CD4-positive, alpha-beta memory T cell (primary cell): ENCODE measurements around the gene SMIM5. TPM values are rescaled to one million over a fixed set of nuclear protein-coding genes. Genes with fewer than 3 reads are reported as not detected.
A peak's percentile ranks its signal among the peaks of the same experiment; 100 is the strongest.

Experiments
- CTCF ChIA-PET: fragments of 350-600 bp; sonication (Branson Sonifier 250); formaldehyde crosslinking; loops from one replicate; lab custom pipeline; 2021; ENCODE audit warnings: inconsistent platforms; ENCODE audit not compliant: partially characterized antibody; lab: Charles Lee
- POLR2A ChIA-PET: fragments of 350-600 bp; sonication (Branson Sonifier 250); formaldehyde crosslinking; loops from one replicate; lab custom pipeline; 2021; ENCODE audit not compliant: partially characterized antibody; lab: Charles Lee
- DNase-seq, 5 donors: peaks; one replicate each; pipeline versions ENCODE4 v3.0.0 to v3.0.0-alpha.2; 2020 to 2022; ENCODE audit warnings: mixed read lengths in 1 of 5
- H3K27ac ChIP-seq: one replicate; pipeline ENCODE4 v1.7.0; 2013; ENCODE audit warnings: low read depth, low read length
- H3K27me3 ChIP-seq: 2 replicates; pipeline ENCODE4 v1.7.0; 2013; ENCODE audit warnings: mild to moderate bottlenecking, low read length, moderate library complexity; ENCODE audit not compliant: insufficient read depth
- H3K36me3 ChIP-seq: 2 replicates; pipeline ENCODE4 v1.7.0; 2013; ENCODE audit warnings: mild to moderate bottlenecking, low read length, moderate library complexity; ENCODE audit not compliant: insufficient read depth
- H3K4me1 ChIP-seq: 2 replicates; pipeline ENCODE4 v1.7.0; 2013; ENCODE audit warnings: mild to moderate bottlenecking, low read length, moderate library complexity; ENCODE audit not compliant: insufficient read depth
- H3K4me3 ChIP-seq, 2 donors: one replicate each; pipeline ENCODE4 v1.7.0; 2013; ENCODE audit warnings: low read length in 2 of 2, mild to moderate bottlenecking in 1 of 2
- H3K9me3 ChIP-seq, 2 donors: one replicate each; pipeline ENCODE4 v1.7.0; 2013; ENCODE audit warnings: low read length in 2 of 2, control low read depth in 1 of 2; ENCODE audit not compliant: control insufficient read depth in 1 of 2
- H3K27ac Mint-ChIP-seq, 7 donors: one replicate each; pipeline ENCODE4 v1.8.0; 2020 to 2021; ENCODE audit warnings: mixed read lengths in 7 of 7, mild to moderate bottlenecking in 6 of 7, inconsistent platforms in 3 of 7, moderate library complexity in 3 of 7
- H3K27me3 Mint-ChIP-seq, 2 donors: one replicate each; pipeline ENCODE4 v1.8.0; 2020 to 2021; ENCODE audit warnings: mixed read lengths in 2 of 2
- H3K36me3 Mint-ChIP-seq, 2 donors: one replicate each; pipeline ENCODE4 v1.8.0; 2020 to 2021; ENCODE audit warnings: mixed read lengths in 2 of 2, inconsistent platforms in 1 of 2, mild to moderate bottlenecking in 1 of 2
- H3K4me1 Mint-ChIP-seq, 4 donors: one replicate each; pipeline ENCODE4 v1.8.0; 2020 to 2021; ENCODE audit warnings: mixed read lengths in 4 of 4, mild to moderate bottlenecking in 1 of 4
- H3K4me3 Mint-ChIP-seq, 8 donors: one replicate each; pipeline ENCODE4 v1.8.0; 2020 to 2021; ENCODE audit warnings: mixed read lengths in 8 of 8, mild to moderate bottlenecking in 7 of 8, moderate library complexity in 6 of 8, inconsistent platforms in 3 of 8
- H3K9me3 Mint-ChIP-seq, 8 donors: one replicate each; pipeline ENCODE4 v1.8.0; 2020 to 2021; ENCODE audit warnings: mixed read lengths in 8 of 8, mild to moderate bottlenecking in 5 of 8, inconsistent platforms in 3 of 8, moderate library complexity in 1 of 8
- intact Hi-C: fragments of 100-400 bp; cut with micrococcal nuclease; formaldehyde crosslinking; loops from one replicate; pipeline ENCODE4 v1.15.1; 2023
- polyA plus RNA-seq, 2 donors: library from polyadenylated mRNA; unstranded; fragments of 300-500 nt; fragmentation: Illumina TruSeq; gene quantifications; one replicate each; pipeline ENCODE4 v1.2.3, GENCODE V29; 2021
- total RNA-seq, 2 experiments: library from RNA; stranded (reverse); gene quantifications; one replicate each; pipeline ENCODE4 v1.2.3, GENCODE V29; 2021

Gene SMIM5
- total and polyA plus RNA-seq, 4 experiments from 2014 or later: not detected

DNA sequence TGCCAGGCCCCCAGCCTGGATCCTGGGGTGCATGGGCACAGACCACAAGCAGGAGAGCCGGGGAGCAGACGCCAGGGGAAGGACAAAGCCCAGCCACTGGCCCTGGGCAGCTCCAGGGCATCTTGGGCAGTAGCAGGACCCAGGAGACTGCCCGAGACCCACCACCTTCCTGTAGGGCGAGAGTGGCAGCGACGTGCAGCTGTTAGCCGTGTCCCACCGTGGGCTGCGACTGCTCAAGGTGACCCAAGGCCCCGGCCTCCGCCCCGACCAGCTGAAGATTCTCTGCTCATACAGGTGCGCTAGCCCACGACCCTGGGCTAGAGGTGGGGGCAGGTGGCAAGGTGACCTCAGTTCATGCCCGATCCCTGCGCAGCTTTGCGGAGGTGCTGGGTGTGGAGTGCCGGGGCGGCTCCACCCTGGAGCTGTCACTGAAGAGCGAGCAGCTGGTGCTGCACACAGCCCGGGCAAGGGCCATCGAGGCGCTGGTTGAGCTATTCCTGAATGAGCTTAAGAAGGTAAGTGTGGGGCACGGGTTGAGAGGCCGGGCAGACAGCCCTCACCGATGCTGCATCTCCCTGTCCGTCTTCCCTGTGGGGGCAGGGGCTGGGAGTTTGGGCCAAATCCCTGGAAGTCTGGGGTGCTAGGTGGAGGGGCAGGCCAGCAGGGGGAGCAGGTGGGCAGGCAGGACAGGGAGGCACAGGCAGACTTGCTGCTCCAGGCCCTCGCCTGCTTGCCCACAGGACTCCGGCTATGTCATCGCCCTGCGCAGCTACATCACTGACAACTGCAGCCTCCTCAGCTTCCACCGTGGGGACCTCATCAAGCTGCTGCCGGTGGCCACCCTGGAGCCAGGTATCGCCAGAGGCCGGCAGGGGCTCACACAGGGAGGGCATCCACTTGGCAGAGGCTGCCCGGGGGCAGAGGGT lies 13.5 kb upstream of the SMIM5 start:
- H3K27me3 Mint-ChIP-seq: no peaks in the 10 kb centered on the region
- intact Hi-C loops: no loop called here
- Histone ChIP-seq H3K4me1 (no peaks in the 10 kb centered on the region), H3K27me3 (no peaks in the 10 kb centered on the region), H3K9me3 (no peaks in the 10 kb centered on the region), H3K4me3 (no peak overlapping the region), H3K27ac (no peak overlapping the region), H3K36me3 (no peaks in the 10 kb centered on the region)
- no peak overlapping the region for H3K4me3 Mint-ChIP-seq
- DNase-seq: no peak
- H3K36me3 Mint-ChIP-seq: no peaks in the 10 kb centered on the region
- no peaks in the 10 kb centered on the region for H3K4me1 Mint-ChIP-seq
- H3K27ac Mint-ChIP-seq: no peak overlapping the region
- ChIA-PET CTCF (interaction anchor here (1.1 to 1.4 kb wide), 4 partner anchors 11 to 370 kb away, joined by 3 to 4 read pairs (median 3); partner anchors contain the start of gene SMIM5), POLR2A (interaction anchor here (0.8 kb wide), 1 partner anchor 49 kb away, joined by 3 read pairs; no protein-coding TSS in a partner anchor)
- H3K9me3 Mint-ChIP-seq: no peaks in the 10 kb centered on the region

DNA sequence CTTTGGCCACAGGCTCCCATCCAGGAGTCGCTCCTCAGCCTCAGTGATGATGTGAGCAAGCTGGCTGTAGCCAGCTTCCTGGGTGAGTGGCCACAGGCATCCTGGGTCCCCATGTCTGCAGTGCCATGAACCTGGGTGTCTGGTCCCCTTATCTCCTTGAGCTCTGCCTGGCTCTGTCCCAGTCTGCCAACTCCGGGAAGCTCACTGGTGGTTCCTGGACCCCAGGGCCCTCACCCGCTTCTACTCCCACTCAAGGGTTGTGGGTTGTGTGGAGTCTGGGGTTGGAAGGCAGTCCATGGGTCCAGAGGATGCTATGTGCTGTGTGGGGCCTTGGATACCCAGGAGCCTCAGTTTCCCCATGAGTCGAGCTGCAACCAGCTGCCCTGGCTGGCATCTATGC lies 11.7 kb upstream of the SMIM5 start:
- Histone ChIP-seq H3K4me1 (no peaks in the 10 kb centered on the region), H3K4me3 (no peak overlapping the region), H3K27me3 (no peaks in the 10 kb centered on the region), H3K9me3 (no peaks in the 10 kb centered on the region), H3K27ac (no peak overlapping the region), H3K36me3 (no peaks in the 10 kb centered on the region)
- Mint-ChIP-seq H3K36me3 (no peaks in the 10 kb centered on the region), H3K27me3 (no peaks in the 10 kb centered on the region), H3K9me3 (no peaks in the 10 kb centered on the region), H3K4me3 (no peak overlapping the region), H3K27ac (no peak overlapping the region), H3K4me1 (no peaks in the 10 kb centered on the region)
- POLR2A ChIA-PET: interaction anchor here (0.5 kb wide), 1 partner anchor 117 kb away, joined by 3 read pairs; no protein-coding TSS in a partner anchor
- DNase-seq: no peak
- CTCF ChIA-PET: interaction anchor here (0.6 to 1.1 kb wide), 3 partner anchors 11 to 127 kb away, joined by 3 to 7 read pairs (median 3); partner anchors contain the start of gene SMIM5
- intact Hi-C loops: no loop called here

- peak overlapping the region in 3 of 7 donors; percentile 34 to 70 (median 64) for H3K27ac Mint-ChIP-seq
- no peaks in the 10 kb centered on the region for H3K27me3 Mint-ChIP-seq
- H3K36me3 Mint-ChIP-seq: no peaks in the 10 kb centered on the region
- no peak overlapping the region for H3K4me3 Mint-ChIP-seq
- ChIA-PET CTCF (interaction anchor here (0.6 to 1.3 kb wide), 3 partner anchors 14 to 126 kb away, joined by 3 to 5 read pairs (median 3); no protein-coding TSS in a partner anchor), POLR2A (no interaction called here)
- no peaks in the 10 kb centered on the region for H3K9me3 ChIP-seq
- H3K9me3 Mint-ChIP-seq: no peaks in the 10 kb centered on the region
- H3K27me3 ChIP-seq: no peaks in the 10 kb centered on the region
- H3K36me3 ChIP-seq: no peaks in the 10 kb centered on the region
- DNase-seq: no peak
- H3K4me1 ChIP-seq: no peaks in the 10 kb centered on the region
- intact Hi-C loops: no loop called here
- H3K4me3 ChIP-seq: no peak overlapping the region
- no peak overlapping the region for H3K27ac ChIP-seq
- H3K4me1 Mint-ChIP-seq: no peaks in the 10 kb centered on the region
Observed at GRCh38 chr17:75622076-75622475, 11.2 kb upstream of the SMIM5 start.

- Histone ChIP-seq H3K27me3 (no peaks in the 10 kb centered on the region), H3K9me3 (no peaks in the 10 kb centered on the region), H3K4me3 (no peak overlapping the region), H3K27ac (no peak overlapping the region), H3K4me1 (no peaks in the 10 kb centered on the region), H3K36me3 (no peaks in the 10 kb centered on the region)
- H3K9me3 Mint-ChIP-seq: no peaks in the 10 kb centered on the region
- intact Hi-C loops: no loop called here
- no peak overlapping the region for H3K4me3 Mint-ChIP-seq
- no peaks in the 10 kb centered on the region for H3K4me1 Mint-ChIP-seq
- no peaks in the 10 kb centered on the region for H3K36me3 Mint-ChIP-seq
- ChIA-PET CTCF (interaction anchor here (1.3 kb wide), 1 partner anchor 125 kb away, joined by 5 read pairs; no protein-coding TSS in a partner anchor), POLR2A (no interaction called here)
- no peaks in the 10 kb centered on the region for H3K27me3 Mint-ChIP-seq
- DNase-seq: no peak
- peak overlapping the region in 2 of 7 donors; percentile 17 to 43 for H3K27ac Mint-ChIP-seq
Observed at GRCh38 chr17:75622771-75623273, 10.4 kb upstream of the SMIM5 start.

DNA sequence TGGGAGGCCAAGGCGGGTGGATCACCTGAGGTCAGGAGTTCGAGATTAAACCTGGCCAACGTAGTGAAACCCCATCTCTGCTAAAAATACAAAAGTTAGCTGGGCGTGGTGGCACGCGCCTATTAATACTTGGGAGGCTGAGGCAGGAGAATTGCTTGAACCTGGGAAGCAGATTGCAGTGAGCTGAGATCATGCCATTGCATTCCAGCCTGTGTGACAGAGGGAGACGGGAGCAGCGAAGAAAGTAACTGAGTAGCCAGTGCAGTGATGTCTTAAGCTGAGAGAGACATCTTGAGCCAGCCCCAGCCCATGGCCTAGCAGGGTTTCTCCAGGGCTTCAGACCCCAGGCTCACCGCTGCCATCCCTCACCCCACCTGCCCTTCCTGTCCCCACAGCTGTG lies 9.8 kb upstream of the SMIM5 start:
- no peak overlapping the region for H3K27ac Mint-ChIP-seq
- Histone ChIP-seq H3K36me3 (no peaks in the 10 kb centered on the region), H3K27me3 (no peaks in the 10 kb centered on the region), H3K27ac (no peak overlapping the region), H3K9me3 (no peaks in the 10 kb centered on the region), H3K4me1 (no peaks in the 10 kb centered on the region), H3K4me3 (no peak overlapping the region)
- no peaks in the 10 kb centered on the region for H3K4me1 Mint-ChIP-seq
- ChIA-PET CTCF (interaction anchor here (1.0 to 1.3 kb wide), 2 partner anchors 10 to 125 kb away, joined by 4 to 5 read pairs; partner anchors contain the start of gene SMIM5), POLR2A (no interaction called here)
- intact Hi-C loops: no loop called here
- H3K27me3 Mint-ChIP-seq: no peaks in the 10 kb centered on the region
- H3K36me3 Mint-ChIP-seq: no peaks in the 10 kb centered on the region
- no peak for DNase-seq
- H3K4me3 Mint-ChIP-seq: no peak overlapping the region
- H3K9me3 Mint-ChIP-seq: no peaks in the 10 kb centered on the region

- Mint-ChIP-seq H3K27ac (peak overlapping the region in 1 of 7 donors; percentile 75), H3K27me3 (no peaks in the 10 kb centered on the region), H3K36me3 (no peaks in the 10 kb centered on the region), H3K9me3 (no peaks in the 10 kb centered on the region), H3K4me1 (no peaks in the 10 kb centered on the region), H3K4me3 (no peak overlapping the region)
- Histone ChIP-seq H3K27ac (no peak overlapping the region), H3K4me1 (no peaks in the 10 kb centered on the region), H3K36me3 (no peaks in the 10 kb centered on the region), H3K27me3 (no peaks in the 10 kb centered on the region), H3K4me3 (no peak overlapping the region), H3K9me3 (no peaks in the 10 kb centered on the region)
- POLR2A ChIA-PET: interaction anchor here (0.5 to 0.9 kb wide), 2 partner anchors 9 to 41 kb away, joined by 3 to 4 read pairs; partner anchors contain the start of gene SMIM5
- CTCF ChIA-PET: interaction anchor here (1.0 to 14.0 kb wide), 2 partner anchors 9 to 126 kb away, joined by 4 to 326 read pairs; partner anchors contain the start of gene SMIM5
- no peak for DNase-seq
- intact Hi-C loops: no loop called here
Observed at GRCh38 chr17:75624021-75624420, 9.2 kb upstream of the SMIM5 start.
